SK-N-SH treated with all-trans-retinoic acid at 6 μM for 48 hours (cell line): ENCODE data around the gene ALMS1.

Experiments
- ATAC-seq: fragments of 200-7000 bp; cut with Tn5 transposase; 3 replicates; pipeline ENCODE4 v1.9.1; 2020; ENCODE audit warnings: mild to moderate bottlenecking, moderate library complexity
- ARNTL ChIP-seq: fragments of 450-650 bp; formaldehyde crosslinking; IDR thresholded peaks from 2 replicates; pipeline ENCODE4 v1.5.0; 2020; ENCODE audit warnings: low read depth, mild to moderate bottlenecking, moderate library complexity, borderline replicate concordance
- BACH2 ChIP-seq: fragments of 250-450 bp; sonication (Bioruptor Pico); IDR thresholded peaks from 2 replicates; pipeline ENCODE4 v1.9.0; 2021; ENCODE audit warnings: mild to moderate bottlenecking, borderline replicate concordance
- CSDC2 ChIP-seq: fragments of 250-450 bp; sonication (Bioruptor Pico); IDR thresholded peaks from 2 replicates; pipeline ENCODE4 v1.5.0; 2020; ENCODE audit warnings: mild to moderate bottlenecking, moderate library complexity
- ESRRG ChIP-seq: fragments of 250-450 bp; sonication (Bioruptor Pico); IDR thresholded peaks from 2 replicates; pipeline ENCODE4 v1.6.1; 2021; ENCODE audit warnings: mild to moderate bottlenecking
- GLIS3 ChIP-seq: fragments of 250-450 bp; sonication (Bioruptor Pico); IDR thresholded peaks from 2 replicates; pipeline ENCODE4 v1.5.0; 2020; ENCODE audit warnings: mild to moderate bottlenecking, moderate library complexity
- OSR1 ChIP-seq: fragments of 250-450 bp; sonication (Bioruptor Pico); IDR thresholded peaks from 2 replicates; pipeline ENCODE4 v1.8.0; 2022; ENCODE audit warnings: moderate library complexity, mild to moderate bottlenecking, inconsistent platforms
- PPARA ChIP-seq: fragments of 250-450 bp; sonication (Bioruptor Pico); IDR thresholded peaks from 2 replicates; pipeline ENCODE4 v1.5.0; 2020; ENCODE audit warnings: mild to moderate bottlenecking, borderline replicate concordance
- RARB ChIP-seq: fragments of 250-450 bp; sonication (Bioruptor Pico); IDR thresholded peaks from 2 replicates; pipeline ENCODE4 v1.8.0; 2021; ENCODE audit warnings: mild to moderate bottlenecking, moderate library complexity
- SNAI2 ChIP-seq: fragments of 250-450 bp; sonication (Bioruptor Pico); IDR thresholded peaks from 2 replicates; pipeline ENCODE4 v1.5.0; 2020; ENCODE audit warnings: mild to moderate bottlenecking, moderate library complexity
- TCF4 ChIP-seq: fragments of 250-450 bp; sonication (Bioruptor Pico); IDR thresholded peaks from 2 replicates; pipeline ENCODE4 v1.8.0; 2021; ENCODE audit warnings: mild to moderate bottlenecking, moderate library complexity, borderline replicate concordance
- TOX ChIP-seq: fragments of 250-450 bp; sonication (Bioruptor Pico); IDR thresholded peaks from 2 replicates; pipeline ENCODE4 v1.8.0; 2021; ENCODE audit warnings: mild to moderate bottlenecking, moderate library complexity, borderline replicate concordance
- ZC3H10 ChIP-seq: fragments of 250-450 bp; sonication (Bioruptor Pico); IDR thresholded peaks from 2 replicates; pipeline ENCODE4 v1.5.1; 2021; ENCODE audit warnings: mild to moderate bottlenecking, moderate library complexity
- ZFP3 ChIP-seq: fragments of 250-450 bp; sonication (Bioruptor Pico); IDR thresholded peaks from 2 replicates; pipeline ENCODE4 v1.5.0; 2020; ENCODE audit warnings: mild to moderate bottlenecking, moderate library complexity
- ZFP30 ChIP-seq: fragments of 450-650 bp; formaldehyde crosslinking; IDR thresholded peaks from 2 replicates; pipeline ENCODE4 v1.5.0; 2022; ENCODE audit warnings: mild to moderate bottlenecking, moderate library complexity
- ZNF565 ChIP-seq: fragments of 450-650 bp; formaldehyde crosslinking; conservative IDR thresholded peaks from 2 replicates; pipeline ENCODE4 v1.5.0; 2020; ENCODE audit warnings: low read depth, mild to moderate bottlenecking, moderate library complexity
- ZNF8 ChIP-seq: fragments of 450-650 bp; formaldehyde crosslinking; IDR thresholded peaks from 2 replicates; pipeline ENCODE4 v1.5.0; 2020; ENCODE audit warnings: mild to moderate bottlenecking, moderate library complexity
- TF ChIP-seq, protein P1 (sequence below): fragments of 250-450 bp; sonication (Bioruptor Pico); IDR thresholded peaks from 2 replicates; pipeline ENCODE4 v1.8.0; 2020; ENCODE audit warnings: mild to moderate bottlenecking, moderate library complexity, borderline replicate concordance
- TF ChIP-seq, protein P2 (sequence below): fragments of 250-450 bp; sonication (Bioruptor Pico); IDR thresholded peaks from 2 replicates; pipeline ENCODE4 v1.5.1; 2021; ENCODE audit warnings: mild to moderate bottlenecking, moderate library complexity
- TF ChIP-seq, protein P3 (sequence below): fragments of 250-450 bp; sonication (Bioruptor Pico); IDR thresholded peaks from 2 replicates; pipeline ENCODE4 v1.8.0; 2021; ENCODE audit warnings: low read depth, mild to moderate bottlenecking, moderate library complexity, borderline replicate concordance
- TF ChIP-seq, protein P4 (sequence below): fragments of 250-450 bp; sonication (Bioruptor Pico); IDR thresholded peaks from 2 replicates; pipeline ENCODE4 v1.5.0; 2020; ENCODE audit warnings: mild to moderate bottlenecking, moderate library complexity
- TF ChIP-seq, protein P5 (sequence below): fragments of 250-450 bp; sonication (Bioruptor Pico); IDR thresholded peaks from 2 replicates; pipeline ENCODE4 v1.5.1; 2020; ENCODE audit warnings: low read depth, mild to moderate bottlenecking, moderate library complexity

The ALMS1 gene

DNA sequence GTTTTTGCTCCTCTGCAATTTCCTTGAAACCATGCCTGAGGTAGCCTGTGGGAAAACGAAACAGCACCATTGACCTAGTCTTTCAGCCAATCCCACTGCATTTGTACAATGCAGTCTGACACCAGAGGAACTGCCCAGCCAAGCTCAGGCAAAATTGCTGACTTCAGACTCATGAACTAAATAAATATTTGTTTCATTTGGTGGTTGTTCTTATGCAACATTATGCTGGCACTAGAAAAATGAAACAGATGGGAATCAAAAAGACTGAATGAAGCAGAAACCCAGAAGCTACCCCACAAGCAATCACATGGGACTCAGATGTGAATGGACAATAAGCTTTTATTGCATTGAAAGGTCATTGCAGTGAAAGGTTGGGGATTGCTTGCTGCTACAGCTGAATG, 254.9 kb downstream of the ALMS1 start:
- no peak for ATAC-seq

DNA sequence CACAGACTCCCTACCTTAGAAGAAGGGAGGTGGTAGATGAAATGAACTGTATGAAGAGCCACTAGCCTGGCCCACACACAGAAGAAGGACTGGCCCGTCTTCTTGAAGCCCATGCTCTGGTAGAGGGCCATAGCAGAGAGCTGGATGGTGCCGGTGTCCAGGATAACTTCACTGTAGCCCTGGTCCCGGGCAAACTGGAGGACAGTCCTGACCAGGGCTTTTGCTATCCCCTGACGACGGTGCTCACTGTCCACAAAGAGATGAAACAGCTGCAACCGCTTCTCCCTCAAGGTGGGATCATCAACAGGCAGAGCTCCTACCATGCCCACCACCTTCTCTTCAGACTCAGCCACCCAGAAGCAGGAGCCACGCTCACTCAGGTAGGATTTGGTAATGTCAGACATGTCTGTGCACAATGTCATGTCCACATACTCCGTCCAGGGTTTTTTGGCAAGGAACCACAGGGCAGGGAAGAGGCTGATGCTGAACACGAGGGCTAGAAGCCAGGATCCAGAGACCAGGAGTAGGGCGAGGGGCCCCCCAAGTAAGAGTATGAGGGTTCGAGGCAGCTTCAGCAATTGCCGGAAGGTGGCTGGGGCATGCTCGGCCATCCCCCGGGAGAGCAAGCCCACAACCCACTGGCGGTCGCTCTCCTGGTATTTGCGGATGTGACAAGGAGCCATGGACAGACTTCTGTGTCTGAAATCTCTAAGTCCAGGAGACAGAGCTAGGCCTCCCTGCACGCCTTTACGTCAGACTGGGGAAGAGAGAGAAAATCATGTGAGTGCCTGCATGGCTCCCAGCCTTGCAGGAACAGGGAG, 255.5 kb downstream of the ALMS1 start:
- ATAC-seq = no peak
- TF ChIP-seq, protein P1, sequence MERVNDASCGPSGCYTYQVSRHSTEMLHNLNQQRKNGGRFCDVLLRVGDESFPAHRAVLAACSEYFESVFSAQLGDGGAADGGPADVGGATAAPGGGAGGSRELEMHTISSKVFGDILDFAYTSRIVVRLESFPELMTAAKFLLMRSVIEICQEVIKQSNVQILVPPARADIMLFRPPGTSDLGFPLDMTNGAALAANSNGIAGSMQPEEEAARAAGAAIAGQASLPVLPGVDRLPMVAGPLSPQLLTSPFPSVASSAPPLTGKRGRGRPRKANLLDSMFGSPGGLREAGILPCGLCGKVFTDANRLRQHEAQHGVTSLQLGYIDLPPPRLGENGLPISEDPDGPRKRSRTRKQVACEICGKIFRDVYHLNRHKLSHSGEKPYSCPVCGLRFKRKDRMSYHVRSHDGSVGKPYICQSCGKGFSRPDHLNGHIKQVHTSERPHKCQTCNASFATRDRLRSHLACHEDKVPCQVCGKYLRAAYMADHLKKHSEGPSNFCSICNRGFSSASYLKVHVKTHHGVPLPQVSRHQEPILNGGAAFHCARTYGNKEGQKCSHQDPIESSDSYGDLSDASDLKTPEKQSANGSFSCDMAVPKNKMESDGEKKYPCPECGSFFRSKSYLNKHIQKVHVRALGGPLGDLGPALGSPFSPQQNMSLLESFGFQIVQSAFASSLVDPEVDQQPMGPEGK (CRISPR knock-in tag) = no peak
- TF ChIP-seq OSR1 (CRISPR knock-in tag) = no peak
- TF ChIP-seq ZNF8 (CRISPR knock-in tag) = no peak
- TF ChIP-seq, protein P2, sequence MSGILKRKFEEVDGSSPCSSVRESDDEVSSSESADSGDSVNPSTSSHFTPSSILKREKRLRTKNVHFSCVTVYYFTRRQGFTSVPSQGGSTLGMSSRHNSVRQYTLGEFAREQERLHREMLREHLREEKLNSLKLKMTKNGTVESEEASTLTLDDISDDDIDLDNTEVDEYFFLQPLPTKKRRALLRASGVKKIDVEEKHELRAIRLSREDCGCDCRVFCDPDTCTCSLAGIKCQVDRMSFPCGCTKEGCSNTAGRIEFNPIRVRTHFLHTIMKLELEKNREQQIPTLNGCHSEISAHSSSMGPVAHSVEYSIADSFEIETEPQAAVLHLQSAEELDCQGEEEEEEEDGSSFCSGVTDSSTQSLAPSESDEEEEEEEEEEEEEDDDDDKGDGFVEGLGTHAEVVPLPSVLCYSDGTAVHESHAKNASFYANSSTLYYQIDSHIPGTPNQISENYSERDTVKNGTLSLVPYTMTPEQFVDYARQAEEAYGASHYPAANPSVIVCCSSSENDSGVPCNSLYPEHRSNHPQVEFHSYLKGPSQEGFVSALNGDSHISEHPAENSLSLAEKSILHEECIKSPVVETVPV = no peak
- TF ChIP-seq TOX = no peak
- no peak for TF ChIP-seq TCF4 (CRISPR knock-in tag)
- TF ChIP-seq, protein P3, sequence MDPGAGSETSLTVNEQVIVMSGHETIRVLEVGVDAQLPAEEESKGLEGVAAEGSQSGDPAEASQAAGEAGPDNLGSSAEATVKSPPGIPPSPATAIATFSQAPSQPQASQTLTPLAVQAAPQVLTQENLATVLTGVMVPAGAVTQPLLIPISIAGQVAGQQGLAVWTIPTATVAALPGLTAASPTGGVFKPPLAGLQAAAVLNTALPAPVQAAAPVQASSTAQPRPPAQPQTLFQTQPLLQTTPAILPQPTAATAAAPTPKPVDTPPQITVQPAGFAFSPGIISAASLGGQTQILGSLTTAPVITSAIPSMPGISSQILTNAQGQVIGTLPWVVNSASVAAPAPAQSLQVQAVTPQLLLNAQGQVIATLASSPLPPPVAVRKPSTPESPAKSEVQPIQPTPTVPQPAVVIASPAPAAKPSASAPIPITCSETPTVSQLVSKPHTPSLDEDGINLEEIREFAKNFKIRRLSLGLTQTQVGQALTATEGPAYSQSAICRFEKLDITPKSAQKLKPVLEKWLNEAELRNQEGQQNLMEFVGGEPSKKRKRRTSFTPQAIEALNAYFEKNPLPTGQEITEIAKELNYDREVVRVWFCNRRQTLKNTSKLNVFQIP (CRISPR knock-in tag) = no peak
- TF ChIP-seq SNAI2 = no peak
- no peak for TF ChIP-seq ARNTL (CRISPR knock-in tag)
- TF ChIP-seq RARB (CRISPR knock-in tag) = no peak
- no peak for TF ChIP-seq ESRRG

More for the DNA sequence above, 254.9 kb downstream of the ALMS1 start:
- TF ChIP-seq ZFP30 (CRISPR knock-in tag) = no peak
- TF ChIP-seq ZC3H10 (CRISPR knock-in tag) = no peak
- TF ChIP-seq, protein P2 = no peak
- no peak for TF ChIP-seq CSDC2 (CRISPR knock-in tag)
- TF ChIP-seq, protein P4, sequence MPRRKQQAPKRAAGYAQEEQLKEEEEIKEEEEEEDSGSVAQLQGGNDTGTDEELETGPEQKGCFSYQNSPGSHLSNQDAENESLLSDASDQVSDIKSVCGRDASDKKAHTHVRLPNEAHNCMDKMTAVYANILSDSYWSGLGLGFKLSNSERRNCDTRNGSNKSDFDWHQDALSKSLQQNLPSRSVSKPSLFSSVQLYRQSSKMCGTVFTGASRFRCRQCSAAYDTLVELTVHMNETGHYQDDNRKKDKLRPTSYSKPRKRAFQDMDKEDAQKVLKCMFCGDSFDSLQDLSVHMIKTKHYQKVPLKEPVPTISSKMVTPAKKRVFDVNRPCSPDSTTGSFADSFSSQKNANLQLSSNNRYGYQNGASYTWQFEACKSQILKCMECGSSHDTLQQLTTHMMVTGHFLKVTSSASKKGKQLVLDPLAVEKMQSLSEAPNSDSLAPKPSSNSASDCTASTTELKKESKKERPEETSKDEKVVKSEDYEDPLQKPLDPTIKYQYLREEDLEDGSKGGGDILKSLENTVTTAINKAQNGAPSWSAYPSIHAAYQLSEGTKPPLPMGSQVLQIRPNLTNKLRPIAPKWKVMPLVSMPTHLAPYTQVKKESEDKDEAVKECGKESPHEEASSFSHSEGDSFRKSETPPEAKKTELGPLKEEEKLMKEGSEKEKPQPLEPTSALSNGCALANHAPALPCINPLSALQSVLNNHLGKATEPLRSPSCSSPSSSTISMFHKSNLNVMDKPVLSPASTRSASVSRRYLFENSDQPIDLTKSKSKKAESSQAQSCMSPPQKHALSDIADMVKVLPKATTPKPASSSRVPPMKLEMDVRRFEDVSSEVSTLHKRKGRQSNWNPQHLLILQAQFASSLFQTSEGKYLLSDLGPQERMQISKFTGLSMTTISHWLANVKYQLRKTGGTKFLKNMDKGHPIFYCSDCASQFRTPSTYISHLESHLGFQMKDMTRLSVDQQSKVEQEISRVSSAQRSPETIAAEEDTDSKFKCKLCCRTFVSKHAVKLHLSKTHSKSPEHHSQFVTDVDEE (CRISPR knock-in tag) = no peak
- TF ChIP-seq ZFP3 = no peak
- no peak for TF ChIP-seq GLIS3
- TF ChIP-seq ESRRG = no peak
- no peak for TF ChIP-seq OSR1 (CRISPR knock-in tag)
- TF ChIP-seq TOX = no peak
- TF ChIP-seq, protein P3 (CRISPR knock-in tag) = no peak
- TF ChIP-seq ZNF565 = no peak
- no peak for TF ChIP-seq ARNTL (CRISPR knock-in tag)
- no peak for TF ChIP-seq BACH2 (CRISPR knock-in tag)
- TF ChIP-seq, protein P1 (CRISPR knock-in tag) = no peak
- TF ChIP-seq, protein P5, sequence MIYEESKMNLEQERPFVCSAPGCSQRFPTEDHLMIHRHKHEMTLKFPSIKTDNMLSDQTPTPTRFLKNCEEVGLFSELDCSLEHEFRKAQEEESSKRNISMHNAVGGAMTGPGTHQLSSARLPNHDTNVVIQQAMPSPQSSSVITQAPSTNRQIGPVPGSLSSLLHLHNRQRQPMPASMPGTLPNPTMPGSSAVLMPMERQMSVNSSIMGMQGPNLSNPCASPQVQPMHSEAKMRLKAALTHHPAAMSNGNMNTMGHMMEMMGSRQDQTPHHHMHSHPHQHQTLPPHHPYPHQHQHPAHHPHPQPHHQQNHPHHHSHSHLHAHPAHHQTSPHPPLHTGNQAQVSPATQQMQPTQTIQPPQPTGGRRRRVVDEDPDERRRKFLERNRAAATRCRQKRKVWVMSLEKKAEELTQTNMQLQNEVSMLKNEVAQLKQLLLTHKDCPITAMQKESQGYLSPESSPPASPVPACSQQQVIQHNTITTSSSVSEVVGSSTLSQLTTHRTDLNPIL = no peak
- TF ChIP-seq SNAI2 = no peak
- no peak for TF ChIP-seq TCF4 (CRISPR knock-in tag)
- no peak for TF ChIP-seq PPARA
- TF ChIP-seq, all 23 proteins: peak for 0
